ENCODE data around the gene TBXAS1. TPM values are rescaled to one million over a fixed set of nuclear protein-coding genes. Genes with fewer than 3 reads are reported as not detected.

The TBXAS1 gene
- total RNA-seq, 2 experiments from 2014 or later: 4.8 to 5.3 TPM

GRCh38 chr7:139948587-139949335 is 119.7 kb downstream of the TBXAS1 start:
- H3K9me3 Mint-ChIP-seq: peaks cover 16% of the 10 kb centered on the region
- intact Hi-C loops (cut with micrococcal nuclease): no loop called here
- H3K36me3 Mint-ChIP-seq: peaks cover 8% of the 10 kb centered on the region
- ChIA-PET POLR2A (no interaction called here), CTCF (no interaction called here)
- H3K4me1 Mint-ChIP-seq (ENCODE audit: low read depth): no peaks in the 10 kb centered on the region
- no peak for DNase-seq
- H3K27me3 Mint-ChIP-seq: no peaks in the 10 kb centered on the region
- H3K27ac Mint-ChIP-seq: no peak overlapping the region
- H3K4me3 Mint-ChIP-seq: no peak overlapping the region

DNA sequence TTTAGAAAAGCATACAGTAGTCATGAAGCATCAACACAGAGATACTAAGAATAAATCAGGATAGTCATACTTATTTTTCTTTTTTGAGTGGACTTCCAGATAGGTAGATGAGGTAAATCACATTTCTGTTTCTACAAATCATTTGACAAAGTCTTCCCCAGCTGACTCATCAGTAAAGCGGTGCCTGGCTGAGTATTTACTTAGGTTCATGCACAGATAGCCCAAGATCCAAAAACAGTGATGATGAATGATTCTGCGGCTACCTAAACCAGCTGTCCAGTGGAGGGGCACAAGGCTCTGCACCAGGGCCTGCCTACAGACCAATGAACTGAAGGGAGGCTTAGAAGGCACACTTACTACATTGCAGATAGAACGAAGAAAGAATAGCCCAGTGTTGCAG is 120.6 kb downstream of the TBXAS1 start:
- Mint-ChIP-seq H3K27me3 (no peaks in the 10 kb centered on the region), H3K36me3 (peaks cover 7% of the 10 kb centered on the region), H3K27ac (no peak overlapping the region), H3K9me3 (peaks cover 16% of the 10 kb centered on the region), H3K4me1 (ENCODE audit: low read depth) (no peaks in the 10 kb centered on the region), H3K4me3 (no peak overlapping the region)
- intact Hi-C loops (cut with micrococcal nuclease): no loop called here
- CTCF ChIA-PET: no interaction called here
- DNase-seq: no peak
- POLR2A ChIA-PET: no interaction called here

GRCh38 chr7:139950881-139951525 is 121.9 kb downstream of the TBXAS1 start:
- intact Hi-C loops (cut with micrococcal nuclease): no loop called here
- no peak overlapping the region for H3K27ac Mint-ChIP-seq

GRCh38 chr7:139953229-139953628 is 124.2 kb downstream of the TBXAS1 start:
- Mint-ChIP-seq H3K36me3 (no peaks in the 10 kb centered on the region), H3K4me3 (no peak overlapping the region), H3K27me3 (no peaks in the 10 kb centered on the region), H3K4me1 (ENCODE audit: low read depth) (no peaks in the 10 kb centered on the region), H3K9me3 (no peaks in the 10 kb centered on the region), H3K27ac (no peak overlapping the region)
- POLR2A ChIA-PET: no interaction called here
- no peak for DNase-seq
- intact Hi-C loops (cut with micrococcal nuclease): no loop called here
- CTCF ChIA-PET: interaction anchor here (0.7 kb wide), 1 partner anchor 112 kb away, joined by 4 read pairs; no protein-coding TSS in a partner anchor

More at GRCh38 chr7:139950881-139951525, 121.9 kb downstream of the TBXAS1 start:
- no peaks in the 10 kb centered on the region for H3K4me1 Mint-ChIP-seq (ENCODE audit: low read depth)
- no peak overlapping the region for H3K4me3 Mint-ChIP-seq
- no peaks in the 10 kb centered on the region for H3K27me3 Mint-ChIP-seq
- no peak for DNase-seq
- H3K36me3 Mint-ChIP-seq: peaks cover 1% of the 10 kb centered on the region
- peaks cover 5% of the 10 kb centered on the region for H3K9me3 Mint-ChIP-seq
- POLR2A ChIA-PET: no interaction called here
- CTCF ChIA-PET: no interaction called here

DNA sequence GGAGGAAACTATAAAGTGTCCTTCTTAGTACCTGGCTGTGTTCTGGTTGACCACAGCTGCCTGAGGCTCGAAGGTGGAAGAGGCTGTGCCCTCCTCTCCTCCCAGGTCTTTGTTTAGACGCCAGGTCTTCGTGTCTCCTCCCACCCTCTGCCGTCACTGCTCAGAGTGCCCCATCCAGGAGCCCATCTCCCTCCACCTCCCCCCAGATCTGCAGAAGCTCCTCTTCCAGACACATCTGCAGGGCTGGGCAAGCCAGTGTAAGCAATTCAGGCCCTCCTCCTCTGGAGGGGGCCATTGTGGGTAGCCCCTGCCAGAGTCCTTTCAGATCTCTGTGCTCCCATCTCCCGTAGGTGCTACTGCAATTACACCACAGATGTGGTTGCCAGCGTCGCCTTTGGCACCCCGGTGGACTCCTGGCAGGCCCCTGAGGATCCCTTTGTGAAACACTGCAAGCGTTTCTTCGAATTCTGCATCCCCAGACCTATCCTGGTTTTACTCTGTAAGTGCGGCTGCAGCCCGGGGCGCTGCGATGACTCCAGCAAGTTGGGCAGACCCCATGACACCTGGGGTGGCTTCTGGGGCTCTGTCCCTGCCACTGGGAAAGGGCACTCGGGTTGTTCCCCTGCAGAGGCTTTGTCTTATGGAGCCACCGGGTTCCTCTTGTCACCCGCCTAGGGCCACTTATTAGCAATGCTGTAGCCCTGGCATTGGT is 126.2 kb downstream of the TBXAS1 start:
- CTCF ChIA-PET: no interaction called here
- H3K4me3 Mint-ChIP-seq: no peak overlapping the region
- H3K9me3 Mint-ChIP-seq: no peaks in the 10 kb centered on the region
- H3K36me3 Mint-ChIP-seq: no peaks in the 10 kb centered on the region
- DNase-seq: no peak
- no peak overlapping the region for H3K27ac Mint-ChIP-seq
- intact Hi-C loops (cut with micrococcal nuclease): no loop called here
- POLR2A ChIA-PET: no interaction called here
- H3K27me3 Mint-ChIP-seq: no peaks in the 10 kb centered on the region
- no peaks in the 10 kb centered on the region for H3K4me1 Mint-ChIP-seq (ENCODE audit: low read depth)

GRCh38 chr7:139958599-139959284 is 129.7 kb downstream of the TBXAS1 start:
- H3K4me3 Mint-ChIP-seq: no peak overlapping the region
- H3K36me3 Mint-ChIP-seq: no peaks in the 10 kb centered on the region
- no peak overlapping the region for H3K27ac Mint-ChIP-seq
- no peak for DNase-seq
- CTCF ChIA-PET: interaction anchor here (0.7 kb wide), 1 partner anchor 338 kb away, joined by 3 read pairs; no protein-coding TSS in a partner anchor
- H3K4me1 Mint-ChIP-seq (ENCODE audit: low read depth): peaks cover 4% of the 10 kb centered on the region
- intact Hi-C loops (cut with micrococcal nuclease): no loop called here
- no peaks in the 10 kb centered on the region for H3K9me3 Mint-ChIP-seq
- POLR2A ChIA-PET: no interaction called here
- no peaks in the 10 kb centered on the region for H3K27me3 Mint-ChIP-seq

DNA sequence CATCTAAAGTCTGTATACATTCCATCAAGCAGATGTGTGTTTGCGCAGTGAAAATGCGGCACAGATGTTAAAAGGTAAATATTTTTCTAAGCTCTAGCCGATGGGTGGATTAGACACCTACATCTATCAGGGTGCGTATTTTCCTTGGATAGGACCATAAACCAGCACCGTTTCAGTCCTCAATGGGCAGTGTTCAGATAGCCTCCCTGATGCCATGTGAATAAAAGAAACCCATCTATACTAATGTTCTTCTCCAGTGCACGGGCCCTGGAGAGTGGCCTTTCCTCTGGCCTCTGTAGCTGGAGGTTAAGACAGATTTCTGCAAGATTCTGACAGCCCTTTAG is 130.2 kb downstream of the TBXAS1 start:
- H3K27me3 Mint-ChIP-seq: no peaks in the 10 kb centered on the region
- ChIA-PET CTCF (interaction anchor here (0.7 kb wide), 1 partner anchor 338 kb away, joined by 3 read pairs; no protein-coding TSS in a partner anchor), POLR2A (no interaction called here)
- no peak for DNase-seq
- intact Hi-C loops (cut with micrococcal nuclease): no loop called here
- peaks cover 4% of the 10 kb centered on the region for H3K4me1 Mint-ChIP-seq (ENCODE audit: low read depth)
- no peaks in the 10 kb centered on the region for H3K9me3 Mint-ChIP-seq
- H3K27ac Mint-ChIP-seq: no peak overlapping the region
- no peaks in the 10 kb centered on the region for H3K36me3 Mint-ChIP-seq
- no peak overlapping the region for H3K4me3 Mint-ChIP-seq

DNA sequence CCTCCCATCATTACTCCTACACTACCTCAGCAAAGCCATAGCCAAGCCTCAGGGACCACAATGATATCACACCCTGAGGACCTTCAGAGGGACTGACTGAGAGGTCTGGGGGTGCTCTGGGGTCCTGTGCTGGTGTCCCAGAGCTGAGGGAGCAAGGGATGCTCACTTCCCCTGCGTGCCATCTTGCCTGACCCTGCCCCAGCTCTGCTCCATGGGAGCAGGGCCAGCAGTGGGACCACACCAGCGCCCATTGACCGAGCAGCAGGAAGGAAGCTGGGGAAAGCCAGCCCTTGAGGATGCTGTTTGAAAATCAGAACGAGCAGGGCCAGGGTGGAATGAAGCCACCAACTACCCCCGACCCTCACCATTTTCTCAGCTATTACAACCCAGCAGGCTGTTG is 130.7 kb downstream of the TBXAS1 start:
- no peak overlapping the region for H3K4me3 Mint-ChIP-seq
- intact Hi-C loops (cut with micrococcal nuclease): no loop called here
- no peak for DNase-seq
- ChIA-PET POLR2A (no interaction called here), CTCF (no interaction called here)
- H3K27ac Mint-ChIP-seq: no peak overlapping the region
- H3K27me3 Mint-ChIP-seq: no peaks in the 10 kb centered on the region
- no peaks in the 10 kb centered on the region for H3K9me3 Mint-ChIP-seq
- no peaks in the 10 kb centered on the region for H3K36me3 Mint-ChIP-seq
- H3K4me1 Mint-ChIP-seq (ENCODE audit: low read depth): peaks cover 4% of the 10 kb centered on the region

DNA sequence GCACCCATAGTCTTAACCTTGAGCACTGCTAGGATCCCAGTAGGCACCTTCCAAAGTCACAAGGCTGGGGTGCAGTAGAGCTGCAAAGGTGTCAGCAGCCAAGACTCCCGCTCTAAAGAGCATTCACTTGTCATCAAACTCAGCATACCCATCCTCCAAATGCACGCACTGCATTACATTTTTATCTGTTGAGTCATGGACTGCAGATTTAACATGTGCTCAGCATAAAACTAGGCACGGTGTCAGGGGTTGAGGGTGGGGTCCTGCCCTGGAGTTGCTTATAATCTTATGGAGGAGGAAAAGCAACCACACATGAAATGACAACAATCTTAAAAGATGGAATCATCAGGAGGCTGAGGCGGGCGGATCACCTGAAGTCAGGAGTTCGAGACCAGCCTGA is 131.1 kb downstream of the TBXAS1 start:
- ChIA-PET CTCF (no interaction called here), POLR2A (no interaction called here)
- H3K4me1 Mint-ChIP-seq (ENCODE audit: low read depth): peaks cover 4% of the 10 kb centered on the region
- no peaks in the 10 kb centered on the region for H3K27me3 Mint-ChIP-seq
- H3K27ac Mint-ChIP-seq: no peak overlapping the region
- H3K36me3 Mint-ChIP-seq: no peaks in the 10 kb centered on the region
- DNase-seq: no peak
- intact Hi-C loops (cut with micrococcal nuclease): no loop called here
- H3K4me3 Mint-ChIP-seq: no peak overlapping the region
- no peaks in the 10 kb centered on the region for H3K9me3 Mint-ChIP-seq

DNA sequence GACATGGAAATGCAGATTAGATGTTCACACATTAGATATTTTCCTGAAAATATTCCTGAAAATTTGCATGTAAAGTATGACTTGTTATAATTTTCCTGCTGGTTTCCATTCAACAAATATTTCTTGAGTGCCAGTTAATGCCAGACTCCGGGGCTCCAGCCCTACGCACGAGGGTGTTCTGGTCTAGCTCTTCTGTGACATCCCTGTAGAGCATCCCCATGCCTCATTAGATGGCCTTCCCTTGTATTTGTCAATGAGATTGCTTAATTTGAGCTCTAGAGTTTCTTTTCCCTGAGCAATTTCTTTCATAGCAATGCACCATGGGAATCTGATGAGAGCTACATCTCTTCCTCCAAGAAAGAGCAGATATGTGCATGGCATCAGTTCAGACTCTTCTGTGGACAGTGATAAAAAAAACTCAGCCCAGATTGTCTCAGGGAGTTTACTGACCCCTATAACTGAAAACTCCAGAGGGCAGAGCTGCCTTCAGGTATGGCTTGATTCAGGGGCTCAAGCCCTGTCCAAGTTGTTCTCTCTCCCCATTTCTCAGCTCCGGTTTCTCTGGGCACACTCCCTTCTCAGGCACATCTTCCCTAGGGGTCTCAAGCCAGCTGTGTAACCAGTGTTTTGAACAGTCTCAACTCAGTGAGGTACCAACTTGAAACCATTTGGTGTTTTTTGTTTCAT is 137.0 kb downstream of the TBXAS1 start:
- POLR2A ChIA-PET: no interaction called here
- no peaks in the 10 kb centered on the region for H3K27me3 Mint-ChIP-seq
- H3K9me3 Mint-ChIP-seq: no peaks in the 10 kb centered on the region
- no peaks in the 10 kb centered on the region for H3K4me1 Mint-ChIP-seq (ENCODE audit: low read depth)
- no peak overlapping the region for H3K27ac Mint-ChIP-seq
- no peak for DNase-seq
- H3K4me3 Mint-ChIP-seq: no peak overlapping the region
- no peaks in the 10 kb centered on the region for H3K36me3 Mint-ChIP-seq
- intact Hi-C loops (cut with micrococcal nuclease): no loop called here
- CTCF ChIA-PET: interaction anchor here (1.1 kb wide), 1 partner anchor 320 kb away, joined by 3 read pairs; no protein-coding TSS in a partner anchor

- CTCF ChIA-PET: no interaction called here
Measured at GRCh38 chr7:139966949-139967348, 137.9 kb downstream of the TBXAS1 start.

GRCh38 chr7:139968931-139969330 is 139.9 kb downstream of the TBXAS1 start:
- Mint-ChIP-seq H3K9me3 (no peaks in the 10 kb centered on the region), H3K27ac (no peak overlapping the region), H3K27me3 (no peaks in the 10 kb centered on the region), H3K36me3 (no peaks in the 10 kb centered on the region), H3K4me3 (no peak overlapping the region), H3K4me1 (ENCODE audit: low read depth) (no peaks in the 10 kb centered on the region)
- ChIA-PET CTCF (no interaction called here), POLR2A (no interaction called here)
- no peak for DNase-seq
- intact Hi-C loops (cut with micrococcal nuclease): no loop called here

More at GRCh38 chr7:139966949-139967348, 137.9 kb downstream of the TBXAS1 start:
- H3K36me3 Mint-ChIP-seq: no peaks in the 10 kb centered on the region
- no peaks in the 10 kb centered on the region for H3K27me3 Mint-ChIP-seq
- POLR2A ChIA-PET: no interaction called here
- no peak overlapping the region for H3K4me3 Mint-ChIP-seq
- H3K27ac Mint-ChIP-seq: no peak overlapping the region
- no peaks in the 10 kb centered on the region for H3K4me1 Mint-ChIP-seq (ENCODE audit: low read depth)
- H3K9me3 Mint-ChIP-seq: no peaks in the 10 kb centered on the region
- intact Hi-C loops (cut with micrococcal nuclease): no loop called here
- no peak for DNase-seq

All from activated CD4-positive, alpha-beta memory T cell treated with anti-CD3 and anti-CD28 coated beads for 36 hours (primary cell).